Pulmonary artery endothelial cell (primary cell): Measurements from ENCODE around the gene FOXD1. TPM values are rescaled to one million over a fixed set of nuclear protein-coding genes. Genes with fewer than 3 reads are reported as not detected.
"Not testable (repeated sequence)": the region's sequence is repeated elsewhere in the genome, so short reads cannot be mapped to it uniquely, and the experiment has no call there.

Source experiments
- DNase-seq: peaks from one replicate; pipeline ENCODE4 v3.0.0-alpha.2; 2011; ENCODE audit warnings: low read depth, low spot score
- total RNA-seq: library from RNA; depleted of rRNA; stranded (reverse); fragments of >200 nt; gene quantifications from 2 replicates; pipeline ENCODE4 v1.2.3, GENCODE V29; 2014

FOXD1 gene
- 0.20 and 1.1 TPM in 2 replicates for total RNA-seq

DNA sequence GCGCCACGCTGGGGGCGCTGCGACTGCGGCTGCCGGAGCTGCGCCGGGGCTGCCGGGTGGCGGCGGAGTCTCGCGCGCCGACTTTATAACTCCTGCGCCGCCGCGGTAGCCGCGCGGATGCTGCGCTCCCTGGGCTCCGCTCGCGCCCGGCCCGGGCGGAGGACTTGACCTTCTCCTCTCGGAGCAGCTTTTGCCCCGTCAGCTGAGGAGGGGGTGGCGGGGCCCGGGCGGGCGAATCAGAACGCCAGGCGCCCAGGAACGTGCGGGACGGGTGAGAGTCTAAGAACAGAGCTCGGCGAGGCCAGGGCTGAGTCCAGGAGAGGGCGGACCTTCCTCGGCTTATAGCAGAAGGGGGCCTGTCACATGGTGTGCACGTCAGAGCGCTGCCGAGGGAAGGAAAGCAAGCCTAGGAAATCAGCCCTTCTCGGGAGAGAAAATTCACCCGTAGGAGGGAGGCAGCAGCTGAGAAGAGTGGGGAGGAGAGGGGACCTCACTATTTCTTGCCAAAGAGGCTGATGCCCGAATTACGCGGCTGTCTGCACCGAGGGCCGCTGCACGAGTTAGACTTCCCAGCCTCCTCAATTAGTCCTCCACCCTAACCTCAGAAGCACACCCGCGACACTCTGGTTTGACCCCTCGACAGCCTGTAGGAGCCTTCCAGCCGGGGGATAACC lies at the start of gene FOXD1:
Gene FOXD1, minus strand, starts transcription at position 315 of the 674 bp plus-strand sequence. CDS start 415 bp downstream, outside the sequence.
- peak; percentile 27 for DNase-seq

DNA sequence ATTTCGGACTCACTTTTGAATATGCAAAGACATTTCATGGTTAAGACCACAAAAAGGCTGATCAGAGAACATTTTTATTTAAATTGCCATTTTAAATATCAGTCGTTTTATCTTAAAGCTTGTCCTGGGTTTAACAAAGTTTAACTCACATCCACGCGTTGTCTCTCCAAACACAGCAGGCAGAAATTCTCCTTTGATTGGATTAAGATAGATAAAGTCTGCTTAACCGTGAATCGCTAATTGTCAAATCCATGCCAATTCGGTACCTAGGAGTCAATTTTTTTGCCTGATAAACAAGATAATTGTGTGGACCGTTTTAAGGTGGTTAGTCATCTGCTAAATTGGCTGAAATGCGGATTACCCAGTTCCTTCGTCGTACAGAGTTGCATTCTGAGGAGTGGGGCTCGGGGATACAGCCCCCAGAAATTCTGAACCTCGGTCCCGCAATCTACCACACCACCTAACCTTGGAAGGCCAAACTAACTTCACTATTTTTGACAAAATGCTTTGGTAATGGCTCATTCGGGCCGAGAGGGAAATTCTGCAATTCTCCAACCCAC lies 49.0 kb upstream of the FOXD1 start:
- no peak for DNase-seq

GRCh38 chr5:73496984-73497457 lies 48.4 kb upstream of the FOXD1 start:
- DNase-seq = no peak

DNA sequence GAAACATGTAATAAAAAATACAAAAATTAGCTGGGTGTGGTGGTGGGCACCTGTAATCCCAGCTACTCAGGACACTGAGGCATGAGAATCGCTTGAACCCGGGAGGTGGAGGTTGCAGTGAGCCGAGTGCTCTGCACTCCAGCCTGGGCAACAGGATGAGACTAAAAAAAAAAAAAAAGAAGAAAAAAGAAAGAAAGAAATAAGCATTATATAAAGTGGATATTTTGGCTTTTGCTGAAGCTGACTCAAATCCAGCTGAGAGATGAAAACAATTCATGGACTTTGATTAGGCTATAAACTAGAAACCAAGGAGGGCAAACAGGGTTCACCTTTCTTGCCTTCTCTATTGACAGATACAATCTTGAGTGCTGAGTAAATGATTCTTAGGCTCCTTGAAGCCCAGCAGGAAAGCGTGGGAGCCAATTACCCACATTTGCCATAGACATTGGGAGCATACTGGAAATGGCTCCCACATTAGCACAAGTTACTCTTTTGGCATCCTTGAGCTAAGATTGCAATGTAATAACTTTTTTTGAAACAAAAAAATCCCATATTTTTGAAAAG lies 47.3 kb upstream of the FOXD1 start:
- DNase-seq = no peak

DNA sequence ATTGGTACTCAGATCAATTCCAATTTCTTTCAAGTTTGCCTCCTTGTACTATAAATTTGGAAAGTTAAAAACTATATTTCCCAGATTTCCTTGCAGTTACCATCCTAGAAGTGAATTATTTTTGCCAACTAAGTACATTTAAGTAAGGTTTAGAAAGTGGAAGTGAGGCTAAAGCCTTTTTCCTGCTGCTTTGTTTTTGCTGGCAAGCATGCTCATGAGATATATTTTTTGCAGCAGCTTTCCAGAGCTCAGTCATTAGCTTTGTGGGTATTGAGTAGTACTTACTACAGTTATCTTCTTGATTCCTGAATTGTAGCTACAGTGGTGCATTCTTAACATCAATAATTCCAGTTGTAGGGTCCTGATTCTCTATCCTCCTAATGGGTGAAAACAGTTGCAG lies 46.1 kb upstream of the FOXD1 start:
- no peak for DNase-seq

GRCh38 chr5:73493421-73493820 lies 44.8 kb upstream of the FOXD1 start:
- no peak for DNase-seq

DNA sequence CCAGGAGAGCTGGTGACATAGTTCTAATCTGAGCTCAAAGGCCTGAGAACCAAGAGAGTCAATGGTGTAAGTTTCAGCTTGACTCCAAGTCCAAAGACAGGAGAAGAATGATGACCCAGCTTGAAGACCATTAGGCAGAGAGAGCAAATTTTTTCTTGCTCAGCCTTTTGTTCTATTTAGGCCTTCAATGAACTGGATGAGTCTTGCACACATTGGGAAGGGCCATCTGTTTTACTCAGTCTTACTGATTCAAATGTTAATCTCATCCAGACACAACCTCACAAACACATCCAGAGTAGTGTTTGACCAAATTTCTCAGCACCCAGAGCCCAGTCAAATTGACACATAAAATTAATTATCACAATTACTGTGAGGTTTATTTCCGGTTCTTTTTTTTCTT lies 42.6 kb upstream of the FOXD1 start:
- DNase-seq = no peak

DNA sequence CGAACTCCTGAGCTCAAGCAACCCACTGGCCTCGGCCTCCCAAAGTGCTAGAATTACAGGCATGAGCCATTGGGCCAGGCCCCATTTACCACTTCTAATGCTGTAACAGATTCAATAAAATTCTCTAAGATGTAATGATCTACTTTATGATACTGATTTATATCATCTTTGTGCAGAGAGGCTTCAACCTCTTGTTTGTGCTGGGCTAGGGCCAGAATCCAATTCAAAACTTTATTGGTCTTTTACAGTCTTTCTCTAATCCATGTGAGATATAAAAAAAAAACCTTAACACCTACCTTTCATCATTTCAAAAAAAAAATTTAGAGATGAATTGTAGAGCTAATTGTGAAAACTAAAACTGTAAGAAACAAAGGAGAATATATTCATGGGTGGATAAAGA lies 41.5 kb upstream of the FOXD1 start:
- DNase-seq = no peak

DNA sequence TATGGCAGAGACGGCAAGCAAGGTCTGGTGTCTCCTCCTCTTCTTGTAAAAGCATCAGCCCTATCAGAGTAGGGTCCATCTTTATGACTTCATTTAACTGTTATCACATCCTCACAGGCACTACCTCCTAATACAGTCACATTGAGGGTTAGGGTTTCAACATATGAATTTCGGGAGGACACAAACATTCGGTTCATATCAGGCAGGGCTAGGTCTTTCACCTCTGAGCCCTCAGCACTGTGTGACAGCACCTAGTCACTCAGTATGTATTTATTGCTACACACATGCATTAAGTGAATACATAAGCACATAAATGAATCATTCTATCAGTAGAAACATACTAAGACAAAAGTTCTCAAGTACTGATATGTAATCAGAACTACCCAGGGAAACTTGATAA lies 40.2 kb upstream of the FOXD1 start:
- no peak for DNase-seq

GRCh38 chr5:73487815-73488214 lies 39.2 kb upstream of the FOXD1 start:
- DNase-seq = no peak

DNA sequence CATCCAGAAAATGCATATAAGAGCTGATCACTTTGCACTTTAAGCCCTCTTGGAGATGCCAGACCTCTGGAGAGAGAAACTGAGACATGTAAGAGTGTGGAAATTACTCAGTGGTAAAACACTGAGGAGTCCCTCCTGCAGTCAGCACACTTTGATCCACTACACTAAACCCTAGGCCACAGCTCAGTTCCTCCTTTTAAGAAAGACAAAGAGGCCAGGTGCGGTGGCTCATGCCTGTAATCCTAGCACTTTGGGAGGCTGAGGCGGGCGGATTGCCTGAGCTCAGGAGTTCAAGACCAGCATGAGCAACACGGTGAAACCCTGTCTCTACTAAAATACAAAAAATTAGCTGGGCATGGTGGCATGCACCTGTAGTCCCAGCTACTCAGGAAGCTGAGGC lies 38.7 kb upstream of the FOXD1 start:
- not testable (repeated sequence) for DNase-seq

DNA sequence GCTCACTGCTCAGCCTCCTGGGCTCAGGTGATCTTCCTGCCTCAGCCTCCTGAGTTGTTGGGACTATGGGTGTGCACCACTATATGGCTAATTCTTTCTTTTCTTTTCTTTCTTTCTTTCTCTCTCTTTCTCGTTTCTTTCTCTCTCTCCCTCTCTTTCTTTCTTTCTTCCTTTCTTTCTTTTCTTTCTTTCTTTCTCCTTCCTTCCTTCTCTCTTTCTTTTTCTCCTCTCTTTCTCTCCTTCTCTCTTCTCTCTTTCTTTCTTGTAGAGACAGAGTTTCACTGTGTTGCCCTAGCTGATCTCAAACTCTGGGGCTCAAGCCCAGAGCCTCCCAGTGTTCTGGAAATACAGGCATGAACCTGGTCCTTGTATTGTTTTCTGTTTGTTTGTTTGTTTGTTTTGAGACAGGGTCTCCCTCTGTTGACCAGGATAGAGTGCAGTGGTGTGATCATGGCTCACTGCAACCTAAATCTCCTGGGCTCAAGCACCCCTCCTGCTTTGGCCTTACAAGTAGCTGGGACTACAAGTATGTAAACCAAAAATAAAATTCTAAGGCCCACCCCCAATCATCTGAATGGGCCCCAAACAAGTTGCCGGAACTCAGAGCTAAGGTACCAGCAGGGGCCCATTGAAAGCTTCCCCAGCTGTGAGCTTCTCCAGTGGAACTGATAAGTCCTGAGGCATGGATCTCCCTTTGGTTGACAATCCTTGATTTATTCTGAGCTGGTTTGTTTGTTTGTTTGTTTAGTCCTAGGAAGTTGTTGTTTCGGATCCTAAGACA lies 37.7 kb upstream of the FOXD1 start:
- no peak for DNase-seq

GRCh38 chr5:73485715-73486114 lies 37.1 kb upstream of the FOXD1 start:
- DNase-seq = no peak

- no peak for DNase-seq
These were observed 35.9 kb upstream of the FOXD1 start for GRCh38 chr5:73484511-73484910.

- DNase-seq = no peak
These were observed 35.1 kb upstream of the FOXD1 start for GRCh38 chr5:73483676-73484075.

DNA sequence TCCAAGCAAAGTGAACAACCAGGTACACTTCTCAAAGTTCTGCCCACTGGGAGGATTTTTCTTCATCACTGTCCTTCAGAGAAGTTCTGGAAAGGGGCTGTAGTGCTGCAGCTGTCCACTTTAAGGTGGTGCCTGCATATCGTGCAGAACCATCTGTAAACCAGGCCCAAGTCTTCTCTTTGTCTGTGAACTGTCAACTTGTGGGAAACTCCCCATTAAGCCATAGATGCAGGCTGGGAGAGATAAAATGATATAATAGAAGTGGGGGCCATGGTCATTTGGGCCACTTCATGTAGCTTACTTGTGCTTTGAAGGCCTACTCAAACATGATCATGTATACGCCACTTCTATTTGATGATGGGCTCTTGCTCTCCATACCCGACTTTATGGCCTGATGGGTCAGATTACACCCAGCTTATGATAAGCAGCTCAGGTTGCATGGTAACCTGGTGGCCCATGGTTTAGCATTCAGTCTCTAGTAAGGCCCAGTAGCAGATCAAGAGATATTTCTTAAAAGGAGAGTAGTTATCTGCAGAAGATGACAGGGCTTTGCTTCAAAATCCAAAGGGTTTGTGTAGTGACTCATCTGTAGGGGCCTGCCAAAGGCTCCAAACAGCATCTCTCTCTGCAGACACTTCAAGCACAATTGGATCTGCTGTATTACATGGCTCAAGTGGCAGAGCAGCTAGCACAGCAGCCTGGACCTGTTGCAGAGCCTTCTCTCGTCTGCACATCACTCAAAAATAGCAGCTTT lies 34.0 kb upstream of the FOXD1 start:
- DNase-seq = no peak

- no peak for DNase-seq
These were observed 31.9 kb upstream of the FOXD1 start for GRCh38 chr5:73480500-73480899.

- DNase-seq = no peak
These were observed 23.5 kb upstream of the FOXD1 start for GRCh38 chr5:73472116-73472515.

DNA sequence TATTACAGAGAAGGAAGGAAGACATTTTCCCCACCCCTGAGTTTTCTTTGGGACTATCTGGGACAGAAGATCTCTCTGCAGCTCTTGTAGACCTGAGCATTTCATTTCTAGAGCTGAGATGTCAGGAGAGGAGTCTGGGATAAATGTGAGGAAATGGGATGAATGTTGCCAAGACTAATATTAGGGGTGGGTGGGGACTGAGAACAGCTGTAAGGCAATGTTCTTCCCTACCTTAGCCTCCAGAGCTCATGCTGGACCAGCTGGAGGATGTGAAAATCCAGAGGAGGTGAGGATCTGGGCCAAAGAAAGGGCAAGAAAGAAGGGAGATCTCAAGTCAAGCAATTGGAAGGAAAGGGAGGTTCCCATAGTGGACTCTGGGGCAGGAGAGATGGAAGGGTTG lies 23.1 kb upstream of the FOXD1 start:
- no peak for DNase-seq

- DNase-seq = no peak
These were observed 21.3 kb upstream of the FOXD1 start for GRCh38 chr5:73469878-73470277.

- not testable (repeated sequence) for DNase-seq
These were observed 20.1 kb upstream of the FOXD1 start for GRCh38 chr5:73468638-73469037.
